CD4-positive, alpha-beta T cell treated with Interleukin-21 for 1 hour (primary cell): Measurements from ENCODE around the gene DYNC1H1.
"Not testable (repeated sequence)": the region's sequence is repeated elsewhere in the genome, so short reads cannot be mapped to it uniquely, and the experiment has no call there.

Experiments
- DNase-seq: peaks from one replicate; pipeline ENCODE4 v3.0.0-alpha.2; 2020

DYNC1H1 gene

GRCh38 chr14:102075155-102075554 lies 110.8 kb downstream of the DYNC1H1 start:
- peak; percentile 39 for DNase-seq

- peak; percentile 53 for DNase-seq
These were observed 113.0 kb downstream of the DYNC1H1 start for GRCh38 chr14:102077382-102077709.

GRCh38 chr14:102078361-102078791 lies 114.0 kb downstream of the DYNC1H1 start:
- DNase-seq = peak; percentile 49

DNA sequence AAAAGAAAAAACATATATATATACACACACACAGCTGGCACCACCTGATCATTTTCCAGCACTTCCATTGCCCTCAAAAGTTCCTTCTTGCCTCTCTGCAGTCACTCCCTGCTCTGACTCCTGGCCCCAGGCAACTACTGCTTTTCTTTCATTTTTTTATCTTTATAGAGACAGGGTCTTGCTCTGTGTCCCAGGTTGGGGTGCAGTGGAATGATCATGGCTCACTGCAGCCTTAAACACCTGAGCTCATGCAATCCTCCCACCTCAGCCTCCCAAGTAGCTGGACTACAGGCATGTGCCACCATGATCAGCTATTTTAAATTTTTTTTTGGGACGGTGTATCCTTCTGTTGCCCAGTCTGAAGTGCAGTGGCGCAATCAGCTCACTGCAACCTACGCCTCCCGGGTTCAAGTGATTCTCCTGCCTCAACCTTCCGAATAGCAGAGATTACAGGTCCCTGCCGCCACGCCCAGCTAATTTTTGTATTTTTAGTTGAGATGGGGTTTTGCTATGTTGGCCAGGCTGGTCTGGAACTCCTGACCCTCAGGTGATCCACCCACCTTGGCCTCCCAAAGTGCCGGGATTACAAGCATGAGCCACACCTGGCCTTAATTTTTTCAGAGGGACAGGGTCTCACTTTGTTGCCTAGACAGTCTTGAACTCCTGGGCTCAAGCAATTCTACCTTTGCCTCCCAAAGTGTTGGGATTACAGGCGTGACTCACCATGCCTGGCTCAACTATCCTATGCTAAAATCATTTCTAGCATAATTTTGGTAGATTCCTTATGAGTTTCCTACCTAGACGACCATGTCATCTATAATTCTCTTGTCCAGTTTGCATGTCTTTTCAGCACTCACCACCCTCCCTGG lies 114.7 kb downstream of the DYNC1H1 start:
- DNase-seq = peak; percentile 57

DNA sequence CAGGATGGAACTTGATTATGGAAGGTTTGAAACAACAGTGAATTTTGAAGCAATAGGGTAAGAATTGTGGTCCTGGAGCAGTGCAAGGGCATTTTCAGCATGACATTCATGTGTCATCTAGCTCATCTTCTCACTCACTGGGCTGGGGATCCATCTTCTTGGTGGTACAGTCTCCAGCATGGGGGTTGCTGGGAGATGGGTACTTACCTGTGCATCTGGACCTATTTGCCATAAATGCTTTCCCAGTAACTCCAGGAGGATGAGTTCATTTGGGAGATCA lies 115.3 kb downstream of the DYNC1H1 start:
- DNase-seq = peak; percentile 42

- peak; percentile 40 for DNase-seq
These were observed 116.1 kb downstream of the DYNC1H1 start for GRCh38 chr14:102080183-102081080.

GRCh38 chr14:102081231-102082080 lies 117.1 kb downstream of the DYNC1H1 start:
- no peak for DNase-seq

GRCh38 chr14:102084522-102084921 lies 120.1 kb downstream of the DYNC1H1 start:
- DNase-seq = not testable (repeated sequence)

DNA sequence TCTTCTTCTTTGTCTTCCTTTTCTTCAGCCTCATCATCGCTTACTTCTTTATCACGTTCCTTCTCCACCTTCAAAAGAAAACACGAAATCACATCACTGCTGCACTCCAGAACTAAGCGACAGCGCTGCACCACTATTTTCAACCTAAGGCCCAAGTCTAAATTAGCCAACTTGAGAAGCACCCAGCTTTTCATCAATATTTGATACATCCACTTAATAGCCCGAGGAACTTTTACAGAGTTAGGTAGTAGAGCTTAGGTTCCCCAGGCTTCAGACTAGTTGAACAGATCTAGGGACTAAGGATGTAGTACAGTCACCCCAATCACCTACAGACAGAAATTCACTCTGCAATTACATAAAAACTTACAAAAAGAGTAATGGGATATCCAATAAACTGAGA lies 120.6 kb downstream of the DYNC1H1 start:
- DNase-seq = no peak

- DNase-seq = no peak
These were observed 121.1 kb downstream of the DYNC1H1 start for GRCh38 chr14:102085488-102085887.

DNA sequence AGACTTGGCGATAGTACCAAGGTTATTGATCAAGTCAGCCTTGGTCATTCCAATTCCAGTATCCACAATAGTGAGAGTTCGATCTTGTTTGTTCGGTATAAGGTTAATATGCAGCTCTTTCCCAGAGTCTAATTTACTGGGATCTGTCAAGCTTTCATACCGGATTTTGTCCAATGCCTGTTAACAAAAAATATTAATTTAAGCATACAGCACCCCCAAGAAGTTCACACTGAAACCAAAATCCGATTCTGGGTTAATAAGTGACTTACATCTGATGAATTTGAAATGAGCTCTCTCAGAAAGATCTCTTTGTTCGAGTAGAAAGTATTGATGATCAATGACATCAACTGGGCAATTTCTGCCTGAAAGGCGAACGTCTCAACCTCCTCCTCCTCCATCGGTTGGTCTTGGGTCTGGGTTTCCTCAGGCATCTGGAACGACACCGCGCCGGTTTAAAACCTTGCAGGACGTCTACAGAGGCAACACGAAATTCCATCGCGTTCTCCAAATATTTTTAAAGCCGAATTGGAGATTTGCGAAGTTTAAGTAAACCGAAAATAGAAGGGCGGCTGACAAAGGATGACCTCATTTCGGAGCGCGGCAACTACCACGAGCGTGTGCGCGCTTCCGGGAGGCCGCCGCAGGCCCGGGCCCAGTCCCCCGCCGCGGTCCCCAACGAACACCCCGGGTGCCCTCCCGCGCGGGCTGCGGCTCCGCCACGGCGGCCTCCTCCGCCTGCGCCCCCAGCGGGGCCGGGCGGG lies 121.8 kb downstream of the DYNC1H1 start:
- DNase-seq = peak; percentile 77

GRCh38 chr14:102086709-102086971 lies 122.3 kb downstream of the DYNC1H1 start:
- no peak for DNase-seq

- peak; percentile 96 for DNase-seq
These were observed 122.8 kb downstream of the DYNC1H1 start, which contains the start of gene HSP90AA1 for GRCh38 chr14:102086972-102087761. TSS of gene HSP90AA1 (minus strand) at chr14:102087044. CDS start at chr14:102086378, 666 bp downstream.

- DNase-seq = no peak
These were observed 123.3 kb downstream of the DYNC1H1 start for GRCh38 chr14:102087762-102088011.

DNA sequence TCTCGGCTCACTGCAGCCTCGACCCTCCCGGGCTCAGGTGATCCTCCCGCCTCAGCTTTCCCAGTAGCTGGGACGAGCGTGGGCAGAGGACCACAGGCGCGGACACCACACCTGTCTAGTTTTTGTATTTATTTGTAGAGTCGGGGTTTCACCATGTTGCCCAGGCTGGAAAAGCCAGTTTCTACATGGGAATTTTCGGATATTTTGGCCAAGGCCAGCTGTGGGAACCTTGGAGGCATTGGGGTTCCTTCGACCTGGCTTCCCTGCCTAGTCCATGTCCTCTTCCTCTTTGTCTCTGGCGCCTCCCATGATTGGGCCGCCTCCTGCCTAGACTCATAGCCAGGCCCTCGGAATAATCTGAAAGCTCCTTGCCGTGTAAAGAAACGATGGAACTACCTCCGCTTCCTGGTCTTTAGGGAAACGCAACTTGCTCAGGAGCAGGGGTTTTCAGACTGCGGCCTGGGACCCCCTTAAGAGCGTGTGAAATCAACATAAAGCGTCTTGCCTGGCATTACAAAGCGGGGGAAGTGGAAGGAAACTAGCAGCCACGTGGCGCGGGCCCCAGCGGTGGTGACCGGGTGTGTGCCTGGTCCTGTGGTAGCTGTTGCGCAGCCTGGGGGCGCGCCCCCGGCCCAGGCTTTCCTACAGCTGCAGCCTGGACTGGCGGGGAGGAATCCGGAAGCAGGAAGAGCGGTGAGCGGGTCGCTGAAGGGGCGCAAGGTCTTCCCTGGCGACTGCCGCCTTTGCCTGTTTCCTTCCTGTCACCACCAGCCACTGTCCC lies 123.8 kb downstream of the DYNC1H1 start:
- peak; percentile 62 for DNase-seq

- DNase-seq = no peak
These were observed 125.4 kb downstream of the DYNC1H1 start for GRCh38 chr14:102089621-102090343.

- no peak for DNase-seq
These were observed 126.3 kb downstream of the DYNC1H1 start for GRCh38 chr14:102090713-102091112.

DNA sequence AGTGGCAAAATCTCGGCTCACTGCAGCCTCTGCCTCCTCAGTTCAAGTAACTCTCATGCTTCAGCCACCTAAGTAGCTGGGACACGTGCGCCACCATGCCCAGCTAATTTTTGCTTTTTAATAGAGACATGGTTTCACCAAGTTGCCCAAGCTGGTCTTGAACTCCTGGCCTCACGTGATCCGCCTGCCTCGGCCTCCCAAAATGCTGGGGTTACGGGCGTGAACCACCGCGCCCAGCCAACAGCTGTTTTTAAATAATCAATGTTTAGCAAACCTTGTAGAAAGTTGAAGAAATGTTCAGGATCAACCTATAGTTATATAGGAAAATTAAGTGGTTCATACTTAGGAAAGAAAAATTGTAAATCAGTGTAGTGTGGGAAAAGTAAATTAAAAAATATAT lies 128.4 kb downstream of the DYNC1H1 start:
- DNase-seq = no peak

DNA sequence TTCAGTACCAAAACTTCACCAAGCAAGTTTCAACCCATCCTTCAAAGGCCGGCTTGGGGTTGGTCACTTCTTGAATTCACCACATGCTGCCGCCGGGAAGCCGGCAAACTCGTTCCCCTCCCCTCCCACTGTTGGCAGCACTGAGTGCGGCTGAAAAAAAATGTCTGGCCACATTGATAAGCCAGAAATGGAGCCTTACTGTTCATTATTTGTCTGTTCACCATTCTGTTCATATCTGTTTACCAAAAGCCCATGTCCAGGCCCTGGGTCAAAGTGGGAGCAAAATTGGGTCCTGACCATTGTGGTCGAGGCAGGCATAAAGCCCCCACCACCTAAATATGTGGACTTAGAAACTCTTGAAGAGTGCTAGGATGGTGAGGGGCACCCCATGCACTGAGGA lies 129.7 kb downstream of the DYNC1H1 start:
- no peak for DNase-seq

DNA sequence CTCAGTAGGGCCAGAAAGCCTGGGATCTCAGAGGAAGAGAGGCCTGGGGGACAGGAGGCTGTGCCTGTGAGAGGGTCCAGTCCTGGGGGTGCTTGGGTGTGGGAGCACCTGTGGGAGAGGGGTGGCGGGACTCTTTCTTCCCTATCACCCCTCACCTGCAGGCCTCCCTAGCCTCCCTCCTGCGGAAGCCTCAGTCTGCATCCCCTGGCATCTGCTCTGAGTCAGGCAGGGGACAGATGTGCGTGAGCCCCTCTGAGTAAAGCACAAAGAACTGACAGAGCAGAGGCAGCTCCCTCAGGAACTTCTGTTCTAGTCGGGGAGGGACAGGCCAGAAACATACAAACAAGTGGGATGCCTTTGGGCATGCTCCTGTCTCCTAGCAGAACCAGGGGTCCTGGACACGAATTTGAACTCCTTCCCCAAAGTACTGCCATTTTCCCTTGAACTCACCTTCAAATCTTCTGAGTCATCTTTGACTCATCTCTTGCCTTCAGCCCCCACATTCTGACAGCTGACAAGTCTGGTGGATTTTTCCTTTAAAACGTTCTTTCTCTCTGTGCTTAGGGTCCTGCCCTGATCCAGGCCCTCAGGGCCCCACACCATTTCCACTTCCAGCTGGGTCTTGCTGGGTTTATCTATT lies 131.0 kb downstream of the DYNC1H1 start:
- no peak for DNase-seq
